Astrocyte (in vitro differentiated cells and primary cell): ENCODE data around the gene PREX1. TPM values are rescaled to one million over a fixed set of nuclear protein-coding genes. Genes with fewer than 3 reads are reported as not detected.

ENCODE experiments used
- DNase-seq: peaks from one replicate; pipeline ENCODE4 v3.0.0-alpha.2; 2010; ENCODE audit warnings: low read depth
- FAIRE-seq: peaks from 2 replicates; lab custom pipeline; 2011; peaks lifted over from hg19 to GRCh38; lab: Jason Lieb, UNC
- H2AFZ ChIP-seq: 2 replicates; pipeline ENCODE4 v1.6.0; 2012; ENCODE audit warnings: low read depth, low read length, inconsistent platforms
- H3K27ac ChIP-seq: 2 replicates; pipeline ENCODE4 v1.5.1; 2011; ENCODE audit warnings: low read depth, low read length, inconsistent platforms
- H3K27me3 ChIP-seq: 2 replicates; pipeline ENCODE4 v1.6.0; 2011; ENCODE audit warnings: low read length, inconsistent platforms; ENCODE audit not compliant: insufficient read depth
- H3K36me3 ChIP-seq: 2 replicates; pipeline ENCODE4 v1.5.1; 2011; ENCODE audit warnings: low read length, inconsistent platforms; ENCODE audit not compliant: insufficient read depth
- H3K4me1 ChIP-seq: 2 replicates; pipeline ENCODE4 v1.5.1; 2011; ENCODE audit warnings: low read length, inconsistent platforms; ENCODE audit not compliant: insufficient read depth
- H3K4me2 ChIP-seq: 2 replicates; pipeline ENCODE4 v1.6.0; 2012; ENCODE audit warnings: low read length, inconsistent platforms
- H3K4me3 ChIP-seq: 2 replicates; pipeline ENCODE4 v1.5.1; 2011; ENCODE audit warnings: low read depth, mild to moderate bottlenecking, low read length, inconsistent platforms; ENCODE audit not compliant: insufficient read depth
- H3K79me2 ChIP-seq: 2 replicates; pipeline ENCODE4 v1.6.0; 2012; ENCODE audit warnings: mild to moderate bottlenecking, low read length, inconsistent platforms; ENCODE audit not compliant: insufficient read depth
- H3K9ac ChIP-seq: 2 replicates; pipeline ENCODE4 v1.6.0; 2012; ENCODE audit warnings: mild to moderate bottlenecking, low read length, inconsistent platforms
- H3K9me3 ChIP-seq: 2 replicates; pipeline ENCODE4 v1.5.1; 2012; ENCODE audit warnings: low read depth, mild to moderate bottlenecking, low read length, inconsistent platforms; ENCODE audit not compliant: insufficient read depth
- H4K20me1 ChIP-seq: 2 replicates; pipeline ENCODE4 v1.6.0; 2012; ENCODE audit warnings: low read length, inconsistent platforms; ENCODE audit not compliant: insufficient read depth
- H3K27ac Mint-ChIP-seq: one replicate; pipeline ENCODE4 v1.8.0; 2021; ENCODE audit warnings: mild to moderate bottlenecking, mixed read lengths; ENCODE audit not compliant: unreplicated experiment
- H3K27me3 Mint-ChIP-seq: one replicate; pipeline ENCODE4 v1.8.0; 2021; ENCODE audit warnings: low read depth, mixed read lengths; ENCODE audit not compliant: unreplicated experiment
- H3K36me3 Mint-ChIP-seq: one replicate; pipeline ENCODE4 v1.8.0; 2021; ENCODE audit warnings: low read depth, mixed read lengths; ENCODE audit not compliant: unreplicated experiment
- H3K4me1 Mint-ChIP-seq: one replicate; pipeline ENCODE4 v1.8.0; 2021; ENCODE audit warnings: low read depth, mixed read lengths; ENCODE audit not compliant: unreplicated experiment
- H3K4me3 Mint-ChIP-seq: one replicate; pipeline ENCODE4 v1.8.0; 2021; ENCODE audit warnings: mild to moderate bottlenecking, moderate library complexity, mixed read lengths; ENCODE audit not compliant: unreplicated experiment
- H3K9me3 Mint-ChIP-seq: one replicate; pipeline ENCODE4 v1.8.0; 2021; ENCODE audit warnings: mild to moderate bottlenecking, mixed read lengths; ENCODE audit not compliant: unreplicated experiment
- CTCF ChIP-seq: IDR thresholded peaks from 2 replicates; pipeline ENCODE4 v1.5.1; 2011; ENCODE audit warnings: low read depth, mild to moderate bottlenecking, inconsistent platforms, low read length, moderate library complexity; ENCODE audit not compliant: insufficient read depth
- EZH2 ChIP-seq: IDR thresholded peaks from 2 replicates; pipeline ENCODE4 v1.6.1; 2012; ENCODE audit warnings: mild to moderate bottlenecking, low read length, inconsistent platforms; ENCODE audit not compliant: insufficient read depth
- total RNA-seq: library from RNA; stranded (reverse); gene quantifications from 2 replicates; pipeline ENCODE4 v1.2.1, GENCODE V29; 2021

Gene PREX1
- total RNA-seq, 1 donor from 2014 or later = 3.5 TPM

- Histone ChIP-seq H4K20me1 (peaks cover 4% of the 10 kb centered on the region), H3K4me3 (no peak overlapping the region), H2AFZ (no peak overlapping the region), H3K4me1 (peaks cover 7% of the 10 kb centered on the region), H3K4me2 (no peak overlapping the region), H3K36me3 (no peaks in the 10 kb centered on the region), H3K9me3 (no peaks in the 10 kb centered on the region), H3K9ac (no peak overlapping the region), H3K27me3 (no peaks in the 10 kb centered on the region), H3K79me2 (no peaks in the 10 kb centered on the region), H3K27ac (no peak overlapping the region)
- Mint-ChIP-seq H3K36me3 (peaks cover 5% of the 10 kb centered on the region), H3K27ac (no peak overlapping the region), H3K4me3 (no peak overlapping the region), H3K9me3 (peaks cover 11% of the 10 kb centered on the region), H3K4me1 (peaks cover 4% of the 10 kb centered on the region), H3K27me3 (no peaks in the 10 kb centered on the region)
- no peak for TF ChIP-seq EZH2
- TF ChIP-seq CTCF = no peak
- DNase-seq (no peak), FAIRE-seq (no peak)
Observed at GRCh38 chr20:48729538-48729937, 98.3 kb downstream of the PREX1 start.

GRCh38 chr20:48728042-48728825 is 99.6 kb downstream of the PREX1 start:
- no peaks in the 10 kb centered on the region for H3K9me3 ChIP-seq
- DNase-seq = no peak
- no peak overlapping the region for H2AFZ ChIP-seq
- H3K27ac ChIP-seq = no peak overlapping the region
- no peak overlapping the region for H3K9ac ChIP-seq
- peaks cover 2% of the 10 kb centered on the region for H3K4me1 Mint-ChIP-seq
- no peak overlapping the region for H3K4me2 ChIP-seq
- peaks cover 9% of the 10 kb centered on the region for H3K4me1 ChIP-seq
- H3K4me3 Mint-ChIP-seq = no peak overlapping the region
- H3K4me3 ChIP-seq = no peak overlapping the region
- no peaks in the 10 kb centered on the region for H3K36me3 ChIP-seq
- no peaks in the 10 kb centered on the region for H3K27me3 ChIP-seq
- peaks cover 10% of the 10 kb centered on the region for H3K9me3 Mint-ChIP-seq
- H4K20me1 ChIP-seq = peaks cover 4% of the 10 kb centered on the region
- H3K27me3 Mint-ChIP-seq = no peaks in the 10 kb centered on the region
- H3K79me2 ChIP-seq = no peaks in the 10 kb centered on the region
- peaks cover 3% of the 10 kb centered on the region for H3K36me3 Mint-ChIP-seq
- TF ChIP-seq EZH2 (no peak), CTCF (no peak)
- no peak overlapping the region for H3K27ac Mint-ChIP-seq
- FAIRE-seq = no peak

DNA sequence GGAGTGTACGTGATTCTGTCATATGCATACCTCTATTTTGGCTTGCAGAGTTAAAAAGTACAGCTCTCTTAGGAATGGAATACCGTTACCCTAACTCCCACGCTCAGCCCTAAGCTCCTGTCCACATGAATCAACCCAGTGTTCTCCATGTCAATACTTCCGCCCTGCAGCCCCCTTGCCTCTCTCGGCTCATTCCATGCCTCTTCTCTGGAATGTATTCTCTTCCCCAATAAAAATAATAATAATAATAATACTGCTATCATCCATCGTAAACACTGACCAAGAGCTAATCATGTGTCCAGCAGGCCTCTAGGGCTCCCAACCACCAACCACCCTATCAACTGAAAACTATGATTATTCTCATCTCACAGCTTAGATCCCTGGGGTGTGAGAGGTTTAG is 100.6 kb downstream of the PREX1 start:
- Histone ChIP-seq H3K9me3 (no peaks in the 10 kb centered on the region), H3K4me2 (no peak overlapping the region), H2AFZ (no peak overlapping the region), H3K36me3 (no peaks in the 10 kb centered on the region), H3K9ac (no peak overlapping the region), H3K4me3 (no peak overlapping the region), H3K4me1 (peaks cover 15% of the 10 kb centered on the region), H3K79me2 (no peaks in the 10 kb centered on the region), H3K27ac (no peak overlapping the region), H4K20me1 (peaks cover 5% of the 10 kb centered on the region), H3K27me3 (no peaks in the 10 kb centered on the region)
- H3K36me3 Mint-ChIP-seq = peaks cover 1% of the 10 kb centered on the region
- no peak overlapping the region for H3K4me3 Mint-ChIP-seq
- peaks cover 3% of the 10 kb centered on the region for H3K9me3 Mint-ChIP-seq
- FAIRE-seq (no peak), DNase-seq (no peak)
- H3K4me1 Mint-ChIP-seq = no peaks in the 10 kb centered on the region
- peaks cover 2% of the 10 kb centered on the region for H3K27me3 Mint-ChIP-seq
- no peak for TF ChIP-seq CTCF
- TF ChIP-seq EZH2 = no peak
- no peak overlapping the region for H3K27ac Mint-ChIP-seq
